ENCODE data around the gene ACMSD.
"Not testable (repeated sequence)": the region's sequence is repeated elsewhere in the genome, so short reads cannot be mapped to it uniquely, and the experiment has no call there.

The ACMSD gene

DNA sequence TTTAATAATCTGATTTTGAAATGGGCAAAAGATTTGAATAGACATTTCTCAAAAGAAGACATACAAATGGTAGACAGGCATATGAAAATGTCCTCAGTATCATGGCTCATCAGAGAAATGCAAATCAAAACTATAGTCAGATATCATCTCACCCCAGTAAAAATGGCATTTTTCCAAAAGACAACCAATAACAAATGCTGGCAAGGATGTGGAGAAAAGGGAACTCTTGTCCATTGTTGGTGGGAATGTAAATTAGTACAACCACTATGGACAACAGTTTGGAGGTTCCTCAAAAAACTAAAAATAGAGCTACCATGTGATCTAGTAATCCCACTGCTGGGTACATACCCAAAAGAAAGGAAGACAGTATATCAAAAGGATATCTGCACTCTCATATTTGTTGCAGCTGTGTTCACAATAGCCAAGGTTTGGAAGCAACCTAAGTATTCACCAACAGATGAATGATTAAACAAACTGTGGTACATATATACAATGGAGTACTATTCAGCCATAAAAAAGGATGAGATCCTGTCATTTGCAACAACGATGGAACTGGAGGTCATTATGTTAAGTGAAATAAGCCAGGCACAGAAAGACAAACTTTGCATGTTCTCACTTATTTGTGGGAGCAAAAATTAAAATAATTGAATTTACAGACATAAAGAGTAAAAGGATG is 69.2 kb downstream of the ACMSD start:
- not testable (repeated sequence) for DNase-seq (ENCODE audit: low spot score)

DNA sequence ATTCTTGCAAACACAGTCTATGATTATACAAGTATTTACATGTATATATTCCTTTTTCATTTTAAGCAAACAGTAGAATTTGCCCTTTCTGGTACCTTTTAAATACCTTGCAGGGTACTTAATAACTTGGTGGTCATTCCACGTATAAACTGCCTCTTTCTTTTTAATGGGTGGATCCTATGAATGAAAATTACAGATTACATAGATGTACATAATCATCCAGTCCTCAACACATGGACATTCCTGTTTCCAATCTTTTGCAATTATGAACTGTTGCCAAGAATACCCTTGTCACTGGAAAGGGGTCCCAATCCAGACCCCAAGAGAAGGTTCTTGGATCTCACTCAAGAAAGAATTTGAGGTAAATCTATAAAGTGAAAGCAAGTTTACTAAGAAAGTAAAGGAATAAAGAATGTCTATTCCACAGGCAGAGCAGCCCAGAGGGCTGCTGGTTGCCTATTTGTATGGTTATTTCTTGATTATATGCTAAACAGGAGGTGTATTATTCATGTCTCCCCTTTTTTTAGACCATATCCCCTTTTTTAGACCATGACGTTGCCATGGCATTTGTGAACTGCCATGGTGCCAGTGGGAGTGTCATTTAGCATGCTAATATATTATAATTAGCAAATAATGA is 72.5 kb downstream of the ACMSD start:
- DNase-seq (ENCODE audit: low spot score): no peak

DNA sequence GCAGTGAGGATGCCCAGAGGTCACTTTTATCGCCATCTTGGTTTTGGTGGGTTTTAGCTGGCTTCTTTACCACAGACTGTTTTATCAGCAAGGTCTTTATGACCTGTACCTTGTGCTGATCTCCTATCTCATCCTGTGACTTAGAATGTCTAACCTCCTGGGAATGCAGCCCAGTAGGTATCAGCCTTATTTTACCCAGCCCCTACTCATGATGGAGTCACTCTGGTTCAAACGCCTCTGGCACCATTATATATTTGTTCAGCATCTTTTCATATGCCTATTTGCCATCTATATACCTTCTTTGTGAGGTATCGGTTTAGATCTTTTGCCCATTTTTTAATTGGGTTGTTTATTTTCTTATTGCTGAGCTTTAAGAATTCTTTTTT is 73.0 kb downstream of the ACMSD start:
- DNase-seq (ENCODE audit: low spot score): no peak

DNA sequence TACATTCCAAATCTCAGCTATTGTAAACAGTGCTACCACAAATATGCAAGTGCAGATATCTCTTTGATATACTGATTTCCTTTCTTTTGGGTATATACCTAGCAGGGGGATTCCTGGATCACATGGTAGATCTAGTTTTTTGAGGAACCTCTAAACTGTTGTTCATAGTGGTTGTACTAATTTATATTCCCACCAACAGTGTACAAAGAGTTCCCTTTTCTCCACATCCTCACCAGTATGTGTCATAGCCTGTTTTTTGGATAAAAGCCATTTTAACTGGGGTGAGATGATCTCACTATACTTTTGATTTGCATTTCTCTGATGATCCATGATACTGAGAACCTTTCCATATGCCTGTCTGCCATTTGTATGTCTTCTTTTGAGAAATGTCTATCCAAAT is 73.9 kb downstream of the ACMSD start:
- no peak for DNase-seq (ENCODE audit: low spot score)

DNA sequence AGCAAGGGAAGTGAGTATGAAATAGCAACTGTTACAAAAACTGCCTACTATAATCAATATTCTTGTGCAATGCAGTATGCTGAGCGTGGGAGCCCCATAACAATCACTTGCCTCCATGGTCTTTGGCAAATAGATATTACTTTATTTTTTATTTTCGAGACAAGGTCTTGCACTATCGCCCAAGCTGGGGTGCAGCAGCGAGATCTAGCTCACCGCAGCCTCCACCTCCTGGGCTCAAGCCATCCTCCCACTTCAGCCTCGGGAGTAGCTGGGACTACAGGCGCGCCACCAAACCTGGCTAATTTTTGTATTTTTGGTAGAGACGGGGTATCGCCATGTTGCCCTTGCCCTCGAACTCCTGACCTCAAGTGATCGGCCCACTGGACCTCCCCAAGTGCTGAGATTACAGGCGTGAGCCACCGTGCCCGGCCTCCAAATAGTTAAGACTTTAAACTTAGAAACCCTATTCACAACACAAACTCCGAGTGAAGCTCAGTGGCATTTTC is 79.0 kb downstream of the ACMSD start:
- DNase-seq (ENCODE audit: low spot score): no peak

DNA sequence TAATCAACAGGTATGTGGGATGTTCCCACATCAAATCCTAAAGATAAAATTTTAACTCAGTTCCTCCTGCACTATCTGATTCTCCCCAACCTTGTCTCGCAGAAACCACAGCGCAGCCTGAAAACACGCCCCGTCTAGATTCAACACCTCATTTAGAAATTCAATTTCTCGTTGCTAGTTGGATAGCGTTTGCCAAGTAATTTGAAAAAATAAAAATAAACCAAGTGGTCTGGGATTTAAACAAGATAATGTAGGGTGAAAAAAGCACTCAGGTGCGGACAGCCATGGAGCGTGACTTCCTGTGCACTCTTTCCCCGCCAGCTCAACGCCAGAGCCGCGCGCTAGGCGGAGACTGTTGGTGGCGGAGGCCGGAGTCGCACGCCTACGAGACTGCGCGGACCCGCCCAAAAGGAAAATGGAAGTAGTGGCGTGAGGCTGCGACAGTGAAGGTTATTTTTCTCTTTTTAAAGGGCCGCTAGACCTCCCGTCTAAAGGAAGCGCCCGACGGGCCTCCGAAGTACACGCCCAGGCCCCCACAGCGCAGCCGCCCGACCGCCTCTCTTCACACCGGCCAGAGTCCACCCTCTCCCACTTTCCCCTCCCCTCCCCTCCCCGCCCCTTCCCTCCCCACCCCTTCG is 79.6 kb downstream of the ACMSD start:
- DNase-seq (ENCODE audit: low spot score): no peak

DNA sequence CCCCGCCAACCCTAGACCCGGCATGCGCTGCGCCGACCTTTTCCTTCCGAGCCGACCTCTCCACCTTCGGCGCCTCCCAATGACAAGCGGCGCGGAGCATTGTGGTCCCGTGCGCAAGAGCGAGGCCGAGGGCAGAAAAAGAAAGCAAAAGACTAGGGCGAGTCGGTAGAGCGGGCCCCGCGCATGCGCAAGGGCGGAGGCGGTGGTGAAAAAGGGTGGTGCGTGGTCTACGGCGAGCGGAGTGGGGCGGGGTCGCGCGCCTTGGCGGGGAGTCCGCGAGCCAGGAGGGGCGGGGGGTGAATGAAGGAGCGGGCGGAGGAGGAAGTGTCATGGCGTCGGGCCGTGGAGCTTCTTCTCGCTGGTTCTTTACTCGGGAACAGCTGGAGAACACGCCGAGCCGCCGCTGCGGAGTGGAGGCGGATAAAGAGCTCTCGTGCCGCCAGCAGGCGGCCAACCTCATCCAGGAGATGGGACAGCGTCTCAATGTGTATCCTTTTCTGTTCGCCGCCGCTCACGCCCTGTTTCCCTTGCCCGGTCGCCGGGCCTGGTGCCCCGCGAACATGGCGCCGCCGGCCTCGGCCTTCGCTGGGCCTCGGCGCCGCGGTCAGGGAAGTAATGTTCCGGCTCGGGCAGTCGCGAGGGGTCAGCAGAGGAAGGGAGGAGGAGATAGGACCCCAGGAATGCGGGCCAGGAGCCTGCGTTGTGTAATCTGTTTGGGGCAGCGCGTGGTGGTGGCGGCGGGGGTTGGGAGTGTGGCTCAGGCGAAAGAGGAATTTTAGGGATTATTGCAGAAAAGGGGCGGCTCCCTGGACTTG is 80.3 kb downstream of the ACMSD start, which contains the start of gene CCNT2:
TSS of gene CCNT2 (plus strand) at position 297 of the 815 bp plus-strand sequence. CDS start at position 330, 33 bp downstream.
- DNase-seq (ENCODE audit: low spot score): peak; percentile 100

DNA sequence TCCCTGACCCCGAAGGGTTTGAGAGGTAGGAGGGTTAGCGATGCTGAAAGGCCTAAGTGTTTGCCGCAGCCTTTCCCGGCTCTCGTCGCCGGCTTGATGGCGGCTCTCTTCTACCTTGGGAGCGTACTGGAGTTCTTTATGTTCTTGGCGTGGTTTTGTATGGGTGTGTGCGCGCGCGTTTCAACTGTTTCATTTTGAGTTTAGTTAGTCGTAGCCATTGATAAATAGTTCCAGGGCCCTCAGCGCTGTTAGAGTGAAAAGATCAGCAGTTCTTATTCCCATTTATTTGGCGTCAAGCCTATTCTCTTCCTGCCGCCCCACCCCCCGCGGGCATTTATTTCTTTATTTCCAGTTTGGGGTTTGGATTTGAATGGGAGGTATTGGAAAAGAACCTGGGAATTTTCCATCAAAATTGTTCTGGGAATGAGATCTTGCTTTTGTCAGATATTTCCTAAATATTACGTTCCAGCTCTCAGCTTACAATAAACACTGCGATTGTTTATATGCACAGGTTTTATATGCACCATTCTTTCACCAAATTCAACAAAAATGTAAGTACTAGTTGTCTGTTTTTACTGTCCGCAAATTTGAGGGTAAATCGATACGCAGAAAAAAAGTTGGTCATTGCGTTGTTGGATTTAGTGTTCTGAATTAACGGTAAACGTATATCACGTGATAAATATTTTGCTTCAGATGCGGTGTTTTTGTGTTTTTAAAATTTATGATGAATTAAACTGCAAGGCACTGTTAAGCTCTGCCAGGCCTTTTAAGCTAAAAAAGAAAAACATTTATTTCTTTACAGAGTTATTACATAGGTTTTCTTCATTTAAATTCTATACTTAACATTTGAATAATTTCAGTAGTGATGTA is 81.2 kb downstream of the ACMSD start:
- no peak for DNase-seq (ENCODE audit: low spot score)

DNA sequence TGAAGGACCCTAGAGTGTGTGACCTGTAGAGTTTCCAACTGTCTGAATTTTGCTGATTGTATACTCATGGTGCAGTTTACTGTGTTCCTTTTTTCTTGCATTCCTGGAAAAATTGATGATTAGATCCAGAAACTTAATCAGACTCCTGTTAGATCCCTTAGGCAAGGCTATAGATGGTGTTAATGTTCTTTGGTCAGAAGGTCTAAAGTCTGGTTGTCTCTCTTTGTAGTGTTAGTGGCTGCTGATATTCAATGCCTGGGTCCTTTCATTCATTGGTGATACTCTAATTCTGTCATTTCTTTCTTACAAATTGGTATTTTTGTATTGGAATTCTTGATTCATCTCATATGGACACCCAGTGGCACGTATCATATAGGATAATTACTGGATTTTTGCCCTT is 86.5 kb downstream of the ACMSD start:
- DNase-seq (ENCODE audit: low spot score): no peak

DNA sequence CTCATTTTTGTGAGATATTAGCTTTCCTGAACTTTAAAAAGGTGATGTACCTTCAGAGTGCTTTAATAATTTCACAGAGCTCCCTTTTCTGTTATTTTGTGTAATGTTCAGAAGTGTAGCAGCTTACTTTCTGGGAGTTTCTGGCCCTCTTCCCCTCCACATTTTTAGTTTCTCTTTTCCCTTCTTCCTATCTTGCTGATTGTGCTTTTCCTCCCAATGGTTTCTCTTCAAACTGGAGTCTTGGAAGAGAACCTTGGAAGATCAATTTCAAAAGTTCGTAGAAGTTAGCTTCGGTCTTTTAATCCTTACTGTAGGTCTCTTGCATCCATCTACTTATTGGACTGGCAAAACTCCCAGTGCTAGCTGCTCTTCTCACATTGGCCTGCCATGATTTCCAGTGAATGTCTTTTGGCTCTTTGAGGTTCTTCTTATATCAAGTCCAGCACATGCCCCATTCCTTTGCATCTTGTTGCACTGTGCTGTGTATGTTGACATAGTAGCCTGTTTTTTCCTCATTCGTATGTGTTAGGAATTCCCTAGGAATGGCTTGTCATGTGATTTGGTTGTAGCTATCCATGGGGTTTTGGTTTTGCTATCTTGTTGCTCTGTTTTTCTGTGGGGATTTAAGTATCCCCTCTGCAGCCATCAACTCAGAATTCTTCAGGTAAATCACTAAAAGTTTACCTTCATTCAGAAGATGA is 88.0 kb downstream of the ACMSD start:
- no peak for DNase-seq (ENCODE audit: low spot score)

DNA sequence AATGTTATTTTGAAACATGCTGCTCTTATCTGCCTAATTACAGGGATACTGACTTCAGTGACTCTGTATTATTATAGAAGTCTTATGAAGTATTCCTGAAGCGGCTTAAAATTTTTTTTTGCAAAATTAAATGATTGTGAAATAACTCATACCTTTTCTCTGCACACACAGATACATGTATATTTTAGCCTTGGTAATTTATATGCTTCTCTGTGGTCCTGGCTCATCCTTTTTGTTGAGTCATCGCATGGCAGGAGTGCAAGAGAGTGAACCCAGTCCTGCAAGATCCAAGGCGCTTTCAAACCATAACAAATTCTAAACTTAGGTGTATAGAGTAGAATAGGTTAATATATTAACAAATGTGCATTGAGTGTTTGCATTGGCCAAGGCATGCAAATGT is 88.8 kb downstream of the ACMSD start:
- no peak for DNase-seq (ENCODE audit: low spot score)

DNA sequence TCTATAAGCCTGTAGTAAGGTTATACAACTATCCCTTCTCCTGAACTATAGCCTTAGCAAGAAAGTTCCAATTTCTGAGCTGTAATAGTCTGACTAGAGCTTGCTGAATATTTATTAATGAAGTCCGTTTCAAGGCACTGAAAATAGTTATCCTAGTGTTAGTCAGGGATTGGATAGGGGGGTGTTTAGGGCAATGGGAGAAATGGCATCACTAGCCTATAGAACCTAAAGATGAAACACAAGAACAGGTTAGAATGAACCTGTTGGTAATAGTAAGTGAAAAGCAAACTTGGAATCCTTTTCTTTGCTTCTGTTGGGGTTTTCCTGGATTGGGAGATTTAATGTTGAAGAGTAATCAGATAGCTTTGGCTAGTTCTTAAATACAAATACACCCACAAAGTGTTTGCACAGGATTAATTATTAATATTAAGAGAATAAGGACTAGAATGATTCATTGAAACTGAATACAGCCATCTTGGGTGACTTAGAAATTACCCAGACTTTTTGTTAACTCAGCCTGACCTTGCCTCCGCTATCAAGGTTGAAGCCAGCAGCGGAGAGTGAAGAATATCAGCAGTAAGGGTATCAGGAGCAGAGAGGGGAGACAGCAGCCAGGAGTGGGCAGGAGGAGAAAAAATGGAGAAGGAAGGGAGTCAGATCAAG is 94.6 kb downstream of the ACMSD start:
- DNase-seq (ENCODE audit: low spot score): no peak

DNA sequence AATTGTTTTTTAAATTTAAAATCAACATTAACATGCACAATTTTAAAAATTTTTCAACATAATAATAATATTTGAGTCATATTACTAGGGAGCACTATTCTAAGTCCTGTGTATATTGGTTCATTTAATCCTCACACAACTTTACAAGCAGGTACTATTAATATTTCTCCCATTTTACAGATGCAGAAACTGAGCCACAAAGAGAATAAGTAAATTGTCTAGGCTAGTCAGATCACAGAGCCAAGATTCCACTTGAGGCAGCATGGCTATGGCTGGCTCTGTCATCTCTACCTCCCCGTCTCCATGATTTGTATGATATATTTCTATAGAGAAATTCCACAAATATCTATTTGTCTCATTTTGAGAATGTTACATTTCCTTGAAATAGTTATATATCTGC is 95.3 kb downstream of the ACMSD start:
- no peak for DNase-seq (ENCODE audit: low spot score)

DNA sequence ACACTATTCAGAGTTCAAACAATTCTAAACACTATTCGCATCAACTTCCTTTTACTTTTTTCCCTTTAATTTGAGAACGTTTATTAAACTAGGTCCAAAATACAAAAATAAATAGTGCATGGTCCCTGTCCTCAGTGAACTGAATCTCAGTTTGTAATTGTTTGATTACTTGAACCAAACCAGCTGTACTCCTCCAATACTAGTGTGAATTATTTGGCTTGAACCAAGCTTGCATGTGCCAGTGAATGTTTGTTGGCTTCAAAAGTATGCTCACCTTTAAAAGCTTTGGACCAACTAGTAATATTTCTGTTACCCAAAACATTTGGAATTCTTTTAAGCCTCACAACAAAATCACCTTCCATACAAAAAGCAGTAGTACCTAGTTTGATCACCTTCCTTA is 95.7 kb downstream of the ACMSD start:
- DNase-seq (ENCODE audit: low spot score): no peak

DNA sequence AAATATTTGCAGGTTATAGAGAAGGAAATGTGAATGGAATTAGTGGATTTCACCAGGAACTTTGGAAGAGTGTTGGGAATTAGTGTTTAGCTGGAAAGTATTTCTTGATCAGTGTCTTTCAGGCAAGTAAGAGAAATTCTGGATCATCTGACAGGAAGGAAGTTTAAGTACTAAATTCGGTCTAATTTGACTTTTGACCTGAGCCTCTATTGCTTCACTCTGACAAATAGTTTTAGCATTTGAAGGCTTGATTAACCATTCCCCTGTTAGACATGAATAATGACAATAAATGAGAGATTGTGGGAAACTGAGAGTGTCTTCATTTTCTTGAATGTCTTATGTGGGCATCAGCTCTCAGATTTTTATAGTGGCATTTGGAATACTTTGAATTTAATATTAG is 96.2 kb downstream of the ACMSD start:
- DNase-seq (ENCODE audit: low spot score): no peak

DNA sequence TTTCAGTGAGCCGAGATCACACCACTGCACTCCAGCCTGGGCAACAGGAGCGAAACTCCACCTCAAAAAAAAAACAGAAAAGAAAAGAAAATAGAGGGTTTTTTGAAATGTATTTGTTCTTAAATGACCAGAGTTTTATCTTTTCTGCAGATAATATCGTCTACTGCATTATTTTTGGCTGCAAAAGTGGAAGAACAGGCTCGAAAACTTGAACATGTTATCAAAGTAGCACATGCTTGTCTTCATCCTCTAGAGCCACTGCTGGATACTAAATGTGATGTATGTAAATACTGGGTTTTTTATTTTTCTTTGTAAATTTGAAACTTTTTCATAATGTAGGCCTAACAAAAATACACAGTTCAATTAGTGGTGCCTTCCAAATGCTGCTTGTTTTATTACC is 98.3 kb downstream of the ACMSD start:
- DNase-seq (ENCODE audit: low spot score): no peak

DNA sequence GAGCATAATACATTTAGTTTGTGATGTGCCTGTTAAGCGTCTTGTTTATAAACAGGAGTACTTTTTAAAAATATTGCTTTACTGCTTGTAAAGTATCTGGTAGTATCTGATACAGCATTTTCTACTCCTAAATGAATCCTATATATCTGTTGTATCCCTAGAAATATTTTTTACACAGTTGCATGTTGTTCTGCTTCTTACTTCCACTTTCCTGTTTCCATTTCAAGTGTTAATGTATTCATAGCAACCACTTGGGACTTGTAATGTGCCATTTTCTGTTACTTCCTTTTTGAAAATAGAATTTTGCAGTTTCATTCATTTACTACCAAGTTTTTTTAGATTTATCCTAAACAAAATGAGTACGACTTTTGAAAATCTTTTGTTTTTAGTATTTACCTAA is 105.1 kb downstream of the ACMSD start:
- no peak for DNase-seq (ENCODE audit: low spot score)

DNA sequence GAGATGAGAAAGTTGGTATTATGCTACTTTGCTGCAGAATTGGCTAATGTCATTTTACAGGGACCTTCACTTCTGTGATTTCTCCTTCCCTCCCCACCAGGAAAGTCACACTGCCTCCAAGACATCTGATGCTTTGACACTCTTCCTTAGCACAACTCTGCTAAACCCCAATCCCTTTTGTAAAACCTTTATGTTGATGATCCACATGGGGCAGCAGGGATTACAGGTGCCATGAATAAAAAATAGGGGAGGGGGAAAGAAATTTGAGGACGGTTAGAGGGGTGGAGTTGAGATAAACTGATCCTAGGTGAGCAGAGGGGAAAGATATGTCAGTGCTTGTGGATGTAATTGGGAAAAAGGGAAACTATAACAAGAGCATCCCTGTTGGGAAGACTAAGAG is 106.6 kb downstream of the ACMSD start:
- no peak for DNase-seq (ENCODE audit: low spot score)

DNA sequence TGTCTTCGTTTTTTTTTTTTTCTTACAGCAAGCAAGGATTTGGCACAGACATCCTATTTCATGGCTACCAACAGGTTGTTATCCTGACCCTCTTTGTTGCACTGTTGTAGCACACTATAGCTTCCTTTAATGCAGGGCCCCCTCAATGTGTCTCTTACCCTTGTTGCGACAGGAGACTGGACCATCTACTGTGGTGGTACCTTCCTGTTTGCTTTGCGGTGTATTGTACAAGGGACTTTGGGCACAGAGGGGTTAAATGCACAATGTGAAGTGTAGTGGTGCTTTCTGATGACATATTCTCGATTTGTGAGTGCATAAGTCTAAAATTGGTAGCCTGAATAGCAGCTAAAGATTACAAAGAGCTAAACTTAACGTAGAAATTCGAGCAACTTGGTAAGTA is 107.7 kb downstream of the ACMSD start:
- no peak for DNase-seq (ENCODE audit: low spot score)

DNA sequence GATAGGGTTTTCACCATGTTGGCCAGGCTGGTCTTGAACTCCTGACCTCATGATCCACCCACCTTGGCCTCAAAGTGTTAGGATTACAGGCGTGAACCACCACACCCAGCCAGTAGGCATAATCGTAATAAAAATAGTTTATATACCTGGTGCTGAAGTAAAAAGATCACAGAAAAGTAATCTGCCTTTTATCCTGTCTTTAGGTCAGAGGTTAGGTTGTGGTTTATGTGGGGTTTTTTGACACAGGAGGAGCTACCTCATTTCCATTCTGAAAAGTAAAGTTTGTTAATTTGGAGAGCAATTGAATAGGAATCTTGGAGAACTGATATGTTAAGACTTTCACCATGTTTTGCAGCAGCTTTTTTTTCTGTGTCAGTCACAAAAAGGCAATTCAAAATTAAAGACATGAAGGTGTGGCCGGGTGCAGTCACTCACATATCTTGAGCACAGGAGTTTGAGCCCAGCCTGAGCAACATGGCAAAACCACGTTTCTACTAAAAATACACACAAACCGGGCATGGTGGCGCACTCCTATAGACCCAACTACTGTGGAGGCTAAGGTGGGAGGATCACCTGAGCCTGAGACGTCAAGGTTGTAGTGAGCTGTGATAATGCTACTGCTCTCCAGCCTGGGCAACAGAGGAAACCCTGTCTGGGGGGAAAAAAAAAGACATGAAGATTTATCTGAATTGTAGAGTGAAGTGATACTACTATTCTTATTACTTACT is 111.7 kb downstream of the ACMSD start:
- no peak for DNase-seq (ENCODE audit: low spot score)

Data from left forelimb (tissue), 1 donor.